Measurements from ENCODE around the gene PLXNC1. TPM values are rescaled to one million over a fixed set of nuclear protein-coding genes. Genes with fewer than 3 reads are reported as not detected.

Gene PLXNC1
- total and polyA plus RNA-seq, 7 donors = 1.2 to 10.2 (median 4.3) TPM

- Histone ChIP-seq H3K9me3 (no peaks in the 10 kb centered on the region), H3K4me3 (no peak overlapping the region), H3K27me3 (no peaks in the 10 kb centered on the region), H3K27ac (peak overlapping the region in 1 of 4 donors; percentile 85), H3K4me1 (peaks cover 0 to 28% (median 23%) of the 10 kb centered on the region in 4 donors), H3K36me3 (no peaks in the 10 kb centered on the region)
- WGBS, 2 donors = 85 to 92% methylated on average over 20 of the region's 20 CpGs
- DNase-seq = no peak
- TF ChIP-seq, protein P1, sequence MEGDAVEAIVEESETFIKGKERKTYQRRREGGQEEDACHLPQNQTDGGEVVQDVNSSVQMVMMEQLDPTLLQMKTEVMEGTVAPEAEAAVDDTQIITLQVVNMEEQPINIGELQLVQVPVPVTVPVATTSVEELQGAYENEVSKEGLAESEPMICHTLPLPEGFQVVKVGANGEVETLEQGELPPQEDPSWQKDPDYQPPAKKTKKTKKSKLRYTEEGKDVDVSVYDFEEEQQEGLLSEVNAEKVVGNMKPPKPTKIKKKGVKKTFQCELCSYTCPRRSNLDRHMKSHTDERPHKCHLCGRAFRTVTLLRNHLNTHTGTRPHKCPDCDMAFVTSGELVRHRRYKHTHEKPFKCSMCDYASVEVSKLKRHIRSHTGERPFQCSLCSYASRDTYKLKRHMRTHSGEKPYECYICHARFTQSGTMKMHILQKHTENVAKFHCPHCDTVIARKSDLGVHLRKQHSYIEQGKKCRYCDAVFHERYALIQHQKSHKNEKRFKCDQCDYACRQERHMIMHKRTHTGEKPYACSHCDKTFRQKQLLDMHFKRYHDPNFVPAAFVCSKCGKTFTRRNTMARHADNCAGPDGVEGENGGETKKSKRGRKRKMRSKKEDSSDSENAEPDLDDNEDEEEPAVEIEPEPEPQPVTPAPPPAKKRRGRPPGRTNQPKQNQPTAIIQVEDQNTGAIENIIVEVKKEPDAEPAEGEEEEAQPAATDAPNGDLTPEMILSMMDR (IDR thresholded peaks at IDR 0.05) = no peak
- TF ChIP-seq EP300 (IDR thresholded peaks at IDR 0.05) = no peak
- no peak for TF ChIP-seq POLR2A (IDR thresholded peaks at IDR 0.05)
- no peak for TF ChIP-seq POLR2AphosphoS5 (IDR thresholded peaks at IDR 0.05)
- intact Hi-C loops (cut with DNase I) = loop anchor here (2.0 to 5.0 kb wide), 2 partner anchors 117 to 197 kb away; partner anchors contain the start of gene PLXNC1
Measured at GRCh38 chr12:94263905-94264561, 115.7 kb downstream of the PLXNC1 start.

DNA sequence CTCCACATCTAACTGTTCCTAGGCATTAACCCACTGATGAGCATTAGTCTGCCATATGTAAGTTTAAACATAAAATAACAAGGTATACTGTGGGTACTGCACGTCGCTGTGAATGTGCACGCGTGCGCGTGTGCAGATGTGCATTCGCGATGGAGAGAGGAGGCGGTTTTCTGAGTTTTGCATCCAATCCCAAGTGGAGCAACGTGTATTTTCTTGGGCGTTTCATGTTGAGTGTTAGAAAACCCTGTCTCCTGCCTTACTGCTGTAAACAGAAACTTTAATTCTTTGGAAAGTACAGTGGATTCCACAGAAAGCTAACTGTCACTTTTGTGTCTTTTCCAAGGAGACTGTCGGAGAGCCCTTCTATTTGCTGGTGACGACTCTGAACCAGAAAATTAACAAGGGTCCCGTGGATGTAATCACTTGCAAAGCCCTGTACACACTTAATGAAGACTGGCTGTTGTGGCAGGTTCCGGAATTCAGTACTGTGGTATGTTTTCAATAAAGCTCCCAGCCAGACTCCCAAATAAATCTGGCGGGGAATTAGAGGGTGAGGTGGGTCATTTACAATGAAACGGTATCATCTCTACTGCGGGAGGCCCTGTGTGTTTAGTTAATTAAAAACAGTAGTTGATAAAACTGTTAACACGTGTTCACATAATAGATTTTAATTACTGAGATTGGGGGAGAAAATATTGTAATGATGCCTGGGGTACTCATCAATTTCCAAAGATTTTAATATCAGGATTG is 116.5 kb downstream of the PLXNC1 start:
- H3K27ac ChIP-seq = peak overlapping the region in 1 of 4 donors; percentile 85
- intact Hi-C loops (cut with DNase I) = loop anchor here (5.0 kb wide), 1 partner anchor 118 kb away; the partner anchor contains the start of gene PLXNC1
- no peaks in the 10 kb centered on the region for H3K27me3 ChIP-seq
- H3K4me3 ChIP-seq = no peak overlapping the region
- no peaks in the 10 kb centered on the region for H3K36me3 ChIP-seq
- H3K9me3 ChIP-seq = no peaks in the 10 kb centered on the region
- H3K4me1 ChIP-seq = peaks cover 0 to 28% (median 23%) of the 10 kb centered on the region in 4 donors
- TF ChIP-seq EP300 (IDR thresholded peaks at IDR 0.05) (no peak), POLR2A (IDR thresholded peaks at IDR 0.05) (no peak), POLR2AphosphoS5 (IDR thresholded peaks at IDR 0.05) (no peak)
- TF ChIP-seq, protein P1 (IDR thresholded peaks at IDR 0.05) = no peak
- DNase-seq = no peak
- 89 to 96% methylated on average over 19 of the region's 19 CpGs for WGBS, 2 donors

DNA sequence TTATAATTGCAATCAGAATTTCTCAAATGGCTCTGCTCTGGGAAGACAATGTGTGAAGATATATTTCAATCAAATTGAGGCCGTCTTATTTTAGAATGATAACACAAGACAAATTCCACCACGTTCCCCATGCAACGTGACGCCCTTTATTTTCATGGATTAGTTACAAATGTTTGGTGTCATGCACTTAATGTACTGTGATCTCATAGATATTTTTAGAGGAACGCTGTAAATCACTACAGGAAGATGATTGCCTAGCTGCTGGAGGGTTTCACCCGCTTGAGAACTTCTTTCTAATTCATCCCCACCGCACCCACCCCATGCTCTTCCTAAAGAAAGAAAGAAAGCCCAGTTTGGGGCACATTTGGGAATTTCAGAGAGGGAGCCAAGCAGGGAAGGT is 117.2 kb downstream of the PLXNC1 start:
- H3K4me1 ChIP-seq = peaks cover 0 to 28% (median 23%) of the 10 kb centered on the region in 4 donors
- H3K9me3 ChIP-seq = no peaks in the 10 kb centered on the region
- WGBS, 2 donors = 80 to 93% methylated on average over 7 of the region's 7 CpGs
- no peak overlapping the region for H3K4me3 ChIP-seq
- H3K36me3 ChIP-seq = no peaks in the 10 kb centered on the region
- no peak for TF ChIP-seq EP300 (IDR thresholded peaks at IDR 0.05)
- TF ChIP-seq POLR2AphosphoS5 (IDR thresholded peaks at IDR 0.05) = no peak
- TF ChIP-seq, protein P1 (IDR thresholded peaks at IDR 0.05) = no peak
- TF ChIP-seq POLR2A (IDR thresholded peaks at IDR 0.05) = no peak
- intact Hi-C loops (cut with DNase I) = no loop called here
- peak overlapping the region in 1 of 4 donors; percentile 15 for H3K27ac ChIP-seq
- DNase-seq = no peak
- H3K27me3 ChIP-seq = no peaks in the 10 kb centered on the region

GRCh38 chr12:94265966-94266745 is 117.8 kb downstream of the PLXNC1 start:
- Histone ChIP-seq H3K4me1 (peaks cover 0 to 23% (median 19%) of the 10 kb centered on the region in 4 donors), H3K36me3 (no peaks in the 10 kb centered on the region), H3K27me3 (no peaks in the 10 kb centered on the region), H3K4me3 (no peak overlapping the region), H3K27ac (peak overlapping the region in 2 of 4 donors; percentile 41 to 56), H3K9me3 (no peaks in the 10 kb centered on the region)
- WGBS, 2 donors = 86 to 93% methylated on average over 14 of the region's 14 CpGs
- no peak for DNase-seq
- TF ChIP-seq POLR2AphosphoS5 (IDR thresholded peaks at IDR 0.05) = no peak
- TF ChIP-seq, protein P1 (IDR thresholded peaks at IDR 0.05) = no peak
- TF ChIP-seq POLR2A (IDR thresholded peaks at IDR 0.05) = no peak
- no peak for TF ChIP-seq EP300 (IDR thresholded peaks at IDR 0.05)
- intact Hi-C loops (cut with DNase I) = no loop called here
